Measurements from ENCODE around the gene H2AZ1. TPM values are rescaled to one million over a fixed set of nuclear protein-coding genes. Genes with fewer than 3 reads are reported as not detected.

H2AZ1 gene
- total RNA-seq, 1 experiment from 2014 or later = 372 TPM

DNA sequence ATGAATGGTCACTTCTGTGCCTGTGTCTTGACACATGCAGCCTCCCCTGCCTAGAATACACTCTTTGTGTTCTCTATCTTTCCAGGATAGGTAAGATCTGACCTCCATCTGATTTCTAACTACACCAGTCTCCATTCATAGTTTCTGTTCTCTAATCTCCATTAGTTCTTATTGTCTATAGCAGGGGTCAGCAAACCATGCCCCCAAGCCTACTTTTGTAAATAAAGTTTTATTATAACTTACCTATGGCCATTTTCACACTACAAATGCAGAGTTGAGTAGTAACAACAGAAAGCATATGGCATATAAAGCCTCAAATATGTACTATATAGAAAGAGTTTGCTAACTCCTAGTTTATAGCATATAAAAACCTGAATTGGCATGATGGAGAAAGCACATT, 37.6 kb upstream of the H2AZ1 start:
- H2AFZ ChIP-seq = no peak overlapping the region
- H3F3A ChIP-seq (ENCODE audit: insufficient read depth, low read depth) = no peaks in the 10 kb centered on the region
- H3K27me3 ChIP-seq (ENCODE audit: insufficient read depth, low read depth) = no peaks in the 10 kb centered on the region
- H3K4me3 ChIP-seq = no peak overlapping the region
- no peak overlapping the region for H3K27ac ChIP-seq
- BruUV-seq (replicated peaks) = no TSS peak
- no peaks in the 10 kb centered on the region for H3K9me3 ChIP-seq (ENCODE audit: insufficient read depth, low read depth)
- H3K4me2 ChIP-seq = no peak overlapping the region
- intact Hi-C loops (cut with micrococcal nuclease; ENCODE audit: unreplicated experiment) = no loop called here
- H3K9me2 ChIP-seq (ENCODE audit: insufficient read depth) = no peaks in the 10 kb centered on the region
- H3K4me1 ChIP-seq (replicated peaks; ENCODE audit: insufficient read depth) = no peaks in the 10 kb centered on the region
- CTCF ChIA-PET = no interaction called here
- no peaks in the 10 kb centered on the region for H3K36me3 ChIP-seq (ENCODE audit: low read depth)
- TF ChIP-seq, protein P1, sequence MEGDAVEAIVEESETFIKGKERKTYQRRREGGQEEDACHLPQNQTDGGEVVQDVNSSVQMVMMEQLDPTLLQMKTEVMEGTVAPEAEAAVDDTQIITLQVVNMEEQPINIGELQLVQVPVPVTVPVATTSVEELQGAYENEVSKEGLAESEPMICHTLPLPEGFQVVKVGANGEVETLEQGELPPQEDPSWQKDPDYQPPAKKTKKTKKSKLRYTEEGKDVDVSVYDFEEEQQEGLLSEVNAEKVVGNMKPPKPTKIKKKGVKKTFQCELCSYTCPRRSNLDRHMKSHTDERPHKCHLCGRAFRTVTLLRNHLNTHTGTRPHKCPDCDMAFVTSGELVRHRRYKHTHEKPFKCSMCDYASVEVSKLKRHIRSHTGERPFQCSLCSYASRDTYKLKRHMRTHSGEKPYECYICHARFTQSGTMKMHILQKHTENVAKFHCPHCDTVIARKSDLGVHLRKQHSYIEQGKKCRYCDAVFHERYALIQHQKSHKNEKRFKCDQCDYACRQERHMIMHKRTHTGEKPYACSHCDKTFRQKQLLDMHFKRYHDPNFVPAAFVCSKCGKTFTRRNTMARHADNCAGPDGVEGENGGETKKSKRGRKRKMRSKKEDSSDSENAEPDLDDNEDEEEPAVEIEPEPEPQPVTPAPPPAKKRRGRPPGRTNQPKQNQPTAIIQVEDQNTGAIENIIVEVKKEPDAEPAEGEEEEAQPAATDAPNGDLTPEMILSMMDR (conservative IDR thresholded peaks at IDR 0.05) = no peak
- no peak for TF ChIP-seq EZH2 (IDR thresholded peaks at IDR 0.05; ENCODE audit: low read depth)
- H3K79me2 ChIP-seq (ENCODE audit: low read depth) = no peaks in the 10 kb centered on the region
- no peaks in the 10 kb centered on the region for H4K20me1 ChIP-seq (ENCODE audit: insufficient read depth)
- POLR2A ChIA-PET (ENCODE audit: unreplicated experiment) = no interaction called here
- DNase-seq = no peak

DNA sequence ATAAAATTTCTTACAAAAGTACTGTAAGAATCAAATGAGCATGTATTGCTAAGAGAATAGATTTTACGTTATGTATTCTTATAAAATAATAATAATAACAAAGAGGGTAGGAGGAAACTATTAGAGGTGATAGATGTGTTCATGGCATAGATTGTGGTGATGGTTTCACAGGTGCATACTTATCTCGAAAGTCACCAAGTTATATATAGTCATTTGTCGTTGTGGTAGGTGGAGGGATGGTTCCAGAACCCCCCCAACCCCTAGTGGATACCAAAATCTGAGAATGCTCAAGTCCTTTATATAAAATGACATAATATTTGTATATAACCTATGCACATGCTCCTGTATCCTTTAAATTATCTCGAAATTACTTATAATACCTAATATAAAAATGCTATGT, 36.7 kb upstream of the H2AZ1 start:
- Histone ChIP-seq H3K9me3 (ENCODE audit: insufficient read depth, low read depth) (no peaks in the 10 kb centered on the region), H3K36me3 (ENCODE audit: low read depth) (no peaks in the 10 kb centered on the region), H2AFZ (no peak overlapping the region), H3K4me1 (replicated peaks; ENCODE audit: insufficient read depth) (no peaks in the 10 kb centered on the region), H3K4me2 (no peak overlapping the region), H4K20me1 (ENCODE audit: insufficient read depth) (no peaks in the 10 kb centered on the region), H3K9me2 (ENCODE audit: insufficient read depth) (no peaks in the 10 kb centered on the region), H3K4me3 (no peak overlapping the region), H3K79me2 (ENCODE audit: low read depth) (no peaks in the 10 kb centered on the region), H3K27me3 (ENCODE audit: insufficient read depth, low read depth) (no peaks in the 10 kb centered on the region), H3F3A (ENCODE audit: insufficient read depth, low read depth) (no peaks in the 10 kb centered on the region), H3K27ac (no peak overlapping the region)
- intact Hi-C loops (cut with micrococcal nuclease; ENCODE audit: unreplicated experiment) = no loop called here
- ChIA-PET CTCF (no interaction called here), POLR2A (ENCODE audit: unreplicated experiment) (no interaction called here)
- DNase-seq = no peak
- TF ChIP-seq, protein P1 (conservative IDR thresholded peaks at IDR 0.05) = no peak
- no peak for TF ChIP-seq EZH2 (IDR thresholded peaks at IDR 0.05; ENCODE audit: low read depth)
- no TSS peak for BruUV-seq (replicated peaks)

DNA sequence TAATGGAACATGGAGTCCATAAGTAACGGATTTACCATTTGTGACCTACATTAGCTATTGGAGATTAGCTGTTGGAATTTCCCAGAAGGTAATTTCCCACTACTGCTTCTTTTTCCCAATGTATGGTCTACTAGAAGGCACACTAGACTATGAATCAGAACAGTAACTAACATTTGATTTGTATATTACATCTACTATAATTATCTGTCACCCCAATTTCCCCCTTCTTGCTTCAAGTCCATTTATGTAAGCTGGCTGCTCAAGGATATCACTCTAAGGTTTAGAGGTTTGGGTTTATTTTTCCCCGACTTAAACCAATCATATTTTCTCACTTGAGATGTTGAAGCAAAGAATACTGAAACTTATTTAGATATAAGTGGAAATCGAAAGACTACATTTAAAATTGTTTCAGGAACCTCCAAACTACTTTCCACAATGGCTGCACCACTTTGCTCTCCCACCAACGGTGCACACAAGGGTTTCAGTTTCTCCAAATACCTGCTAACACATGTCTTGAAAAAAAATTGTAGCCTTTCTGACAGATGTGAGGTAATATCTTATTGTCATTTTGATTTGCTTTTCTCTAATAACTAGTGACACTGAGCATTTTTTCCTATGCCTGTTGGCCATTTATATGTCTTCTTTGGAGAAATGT, 33.3 kb upstream of the H2AZ1 start:
- TF ChIP-seq EZH2 (IDR thresholded peaks at IDR 0.05; ENCODE audit: low read depth) = no peak
- TF ChIP-seq, protein P1 (conservative IDR thresholded peaks at IDR 0.05) = no peak
- POLR2A ChIA-PET (ENCODE audit: unreplicated experiment) = no interaction called here
- Histone ChIP-seq H2AFZ (no peak overlapping the region), H3K9me2 (ENCODE audit: insufficient read depth) (no peaks in the 10 kb centered on the region), H3K4me2 (no peak overlapping the region), H3K4me3 (no peak overlapping the region), H3F3A (ENCODE audit: insufficient read depth, low read depth) (no peaks in the 10 kb centered on the region), H3K79me2 (ENCODE audit: low read depth) (no peaks in the 10 kb centered on the region), H3K4me1 (replicated peaks; ENCODE audit: insufficient read depth) (no peaks in the 10 kb centered on the region), H3K27me3 (ENCODE audit: insufficient read depth, low read depth) (no peaks in the 10 kb centered on the region), H3K27ac (no peak overlapping the region), H3K36me3 (ENCODE audit: low read depth) (no peaks in the 10 kb centered on the region), H3K9me3 (ENCODE audit: insufficient read depth, low read depth) (no peaks in the 10 kb centered on the region), H4K20me1 (ENCODE audit: insufficient read depth) (no peaks in the 10 kb centered on the region)
- DNase-seq = no peak
- no TSS peak for BruUV-seq (replicated peaks)
- intact Hi-C loops (cut with micrococcal nuclease; ENCODE audit: unreplicated experiment) = no loop called here
- CTCF ChIA-PET = no interaction called here
